HCT116 (cell line): Measurements from ENCODE around the gene DCAF11. TPM values are rescaled to one million over a fixed set of nuclear protein-coding genes. Genes with fewer than 3 reads are reported as not detected.
A peak's percentile ranks its signal among the peaks of the same experiment; 100 is the strongest.

ENCODE experiments used
- ATAC-seq: fragments of 200-7000 bp; cut with Tn5 transposase; 2 replicates; pipeline ENCODE4 v1.9.1; 2020; ENCODE audit warnings: mild to moderate bottlenecking, moderate library complexity
- BruUV-seq: library from RNA; stranded (reverse); fragments of 400-500 nt; replicated peaks from 2 replicates; lab custom pipeline; 2021; lab: Mats Ljungman, UMichigan
- CTCF ChIA-PET: fragments of 300-600 bp; sonication (Branson Sonifier 250); formaldehyde crosslinking; loops from one replicate; lab custom pipeline; 2021; ENCODE audit warnings: antibody characterized with exemption; lab: Charles Lee
- POLR2A ChIA-PET: fragments of 300-600, 350-600 bp; sonication (Branson Sonifier 250); formaldehyde crosslinking; loops from one replicate; lab custom pipeline; 2021; ENCODE audit warnings: antibody characterized with exemption; lab: Charles Lee
- RAD21 ChIA-PET, 2 experiments: fragments of 300-600 bp; sonication (Branson Sonifier 250); formaldehyde crosslinking; loops; one replicate each; lab custom pipeline; 2023; ENCODE audit warnings: low total read pairs in 2 of 2; ENCODE audit not compliant: uncharacterized antibody in 2 of 2, unreplicated experiment in 2 of 2, low non-redundant PET in 1 of 2; lab: Charles Lee
- DNase-seq: peaks from one replicate; pipeline ENCODE4 v3.0.0-alpha.2; 2010; ENCODE audit warnings: low read depth, low spot score
- H2AFZ ChIP-seq: fragments of 200-600 bp; shearing (Covaris generic), sonication (generic); 2 replicates; pipeline ENCODE4 v1.6.1; 2017; ENCODE audit warnings: low read depth, mixed run types, mixed read lengths, antibody characterized with exemption, low read length; ENCODE audit not compliant: poor library complexity, severe bottlenecking
- H3K27ac ChIP-seq: 2 replicates; pipeline ENCODE4 v1.5.1; 2012; ENCODE audit warnings: low read depth, low read length
- H3K27me3 ChIP-seq: fragments of 200-600 bp; sonication (generic); 2 replicates; pipeline ENCODE4 v1.6.1; 2016; ENCODE audit warnings: mixed run types, low read length, mixed read lengths; ENCODE audit not compliant: insufficient read depth
- H3K36me3 ChIP-seq, 2 experiments: fragments of 200-500 bp in 1 of 2; fragments of 200-600 bp in 1 of 2; sonication (Bioruptor generic) in 1 of 2; sonication (generic) in 1 of 2; 2 replicates each; pipeline versions ENCODE4 v1.5.1 to v1.6.1; 2014 to 2016; ENCODE audit warnings: low read length in 2 of 2, inconsistent platforms in 1 of 2, mixed read lengths in 1 of 2, mixed run types in 1 of 2; ENCODE audit not compliant: insufficient read depth in 2 of 2, control insufficient read depth in 1 of 2
- H3K4me1 ChIP-seq, 2 experiments: fragments of 200-600 bp in 1 of 2; sonication (generic) in 1 of 2; 2 replicates each; pipeline versions ENCODE4 v1.5.1 to v1.6.1; 2012 to 2017; ENCODE audit warnings: low read length in 2 of 2, inconsistent platforms in 1 of 2, mild to moderate bottlenecking in 1 of 2, mixed read lengths in 1 of 2, mixed run types in 1 of 2, moderate library complexity in 1 of 2; ENCODE audit not compliant: insufficient read depth in 2 of 2, control insufficient read depth in 1 of 2
- H3K4me2 ChIP-seq: fragments of 200-600 bp; sonication (generic); 2 replicates; pipeline ENCODE4 v1.6.1; 2017; ENCODE audit warnings: mixed run types, low read length, mixed read lengths
- H3K4me3 ChIP-seq, 2 experiments: fragments of 200-600 bp in 1 of 2; sonication (generic) in 1 of 2; replicated peaks in 1 of 2; 2 replicates each; pipeline ENCODE4 v1.5.1; 2011 to 2016; ENCODE audit warnings: low read length in 2 of 2, control low read depth in 1 of 2, low read depth in 1 of 2, mild to moderate bottlenecking in 1 of 2, mixed read lengths in 1 of 2, mixed run types in 1 of 2
- H3K79me2 ChIP-seq: fragments of 200-600 bp; sonication (generic); 2 replicates; pipeline ENCODE4 v1.6.1; 2017; ENCODE audit warnings: mild to moderate bottlenecking, mixed run types, low read length, moderate library complexity, mixed read lengths; ENCODE audit not compliant: insufficient read depth
- H3K9ac ChIP-seq: fragments of 200-600 bp; sonication (generic); 2 replicates; pipeline ENCODE4 v1.6.1; 2016; ENCODE audit warnings: low read length, mixed read lengths
- H3K9me2 ChIP-seq: fragments of 200-600 bp; sonication (generic), shearing (Covaris generic); 2 replicates; pipeline ENCODE4 v1.6.1; 2017; ENCODE audit warnings: mixed run types, mild to moderate bottlenecking, moderate library complexity; ENCODE audit not compliant: insufficient read depth
- H3K9me3 ChIP-seq, 2 experiments: fragments of 200-500 bp in 1 of 2; fragments of 200-600 bp in 1 of 2; sonication (Bioruptor generic) in 1 of 2; sonication (generic) in 1 of 2; 2 replicates each; pipeline ENCODE4 v1.6.1; 2014 to 2017; ENCODE audit warnings: low read length in 2 of 2, mixed read lengths in 2 of 2, inconsistent platforms in 1 of 2, low read depth in 1 of 2, mild to moderate bottlenecking in 1 of 2, mixed run types in 1 of 2, moderate library complexity in 1 of 2; ENCODE audit not compliant: control insufficient read depth in 1 of 2, insufficient read depth in 1 of 2
- H4K20me1 ChIP-seq: fragments of 200-600 bp; sonication (generic), shearing (Covaris generic); 2 replicates; pipeline ENCODE4 v1.6.1; 2017; ENCODE audit warnings: mixed run types, mild to moderate bottlenecking, moderate library complexity; ENCODE audit not compliant: insufficient read depth
- ATF3 ChIP-seq: IDR thresholded peaks from 2 replicates; pipeline ENCODE4 v1.6.1; 2012
- CBX3 ChIP-seq: IDR thresholded peaks from 2 replicates; pipeline ENCODE4 v1.6.1; 2012; ENCODE audit warnings: low read depth
- CEBPB ChIP-seq: IDR thresholded peaks from 2 replicates; pipeline ENCODE4 v1.6.1; 2012; ENCODE audit warnings: low read depth
- CTCF ChIP-seq, 3 experiments: fragments of 200-600 bp in 1 of 3; sonication (generic) in 1 of 3; IDR thresholded peaks in 2 of 3; conservative IDR thresholded peaks in 1 of 3; 2 replicates each; pipeline ENCODE4 v1.5.1; 2012 to 2017; ENCODE audit warnings: low read depth in 2 of 3, low read length in 2 of 3, antibody characterized with exemption in 1 of 3, borderline replicate concordance in 1 of 3, control low read depth in 1 of 3, mild to moderate bottlenecking in 1 of 3, mixed read lengths in 1 of 3, mixed run types in 1 of 3, moderate library complexity in 1 of 3; ENCODE audit not compliant: insufficient read depth in 1 of 3
- EGR1 ChIP-seq: IDR thresholded peaks from 2 replicates; pipeline ENCODE4 v1.6.1; 2012; ENCODE audit warnings: low read depth
- EZH2 ChIP-seq: fragments of 200-600 bp; sonication (generic); IDR thresholded peaks from 2 replicates; pipeline ENCODE4 v1.6.1; 2017; ENCODE audit warnings: antibody characterized with exemption, mixed run types
- EZH2phosphoT487 ChIP-seq: fragments of 200-600 bp; IDR thresholded peaks from 2 replicates; pipeline ENCODE4 v1.6.1; 2018; ENCODE audit warnings: antibody characterized with exemption, borderline replicate concordance
- FOSL1 ChIP-seq: IDR thresholded peaks from 2 replicates; pipeline ENCODE4 v1.6.1; 2012; ENCODE audit warnings: low read depth
- JUND ChIP-seq: IDR thresholded peaks from 2 replicates; pipeline ENCODE4 v1.6.1; 2012
- MAX ChIP-seq: IDR thresholded peaks from 2 replicates; pipeline ENCODE4 v1.6.1; 2012
- POLR2A ChIP-seq: IDR thresholded peaks from 2 replicates; pipeline ENCODE4 v1.7.0; 2011; ENCODE audit warnings: borderline replicate concordance; ENCODE audit not compliant: insufficient read depth, insufficient read length; ENCODE audit errors: extremely low read depth
- RAD21 ChIP-seq: IDR thresholded peaks from 2 replicates; pipeline ENCODE4 v1.6.1; 2012; ENCODE audit warnings: low read depth, mild to moderate bottlenecking
- SP1 ChIP-seq: IDR thresholded peaks from 2 replicates; pipeline ENCODE4 v1.6.1; 2012; ENCODE audit warnings: low read depth
- SRF ChIP-seq: IDR thresholded peaks from 2 replicates; pipeline ENCODE4 v1.6.1; 2012; ENCODE audit warnings: low read depth
- TCF7L2 ChIP-seq: IDR thresholded peaks from 2 replicates; pipeline ENCODE4 v1.7.0; 2011; ENCODE audit warnings: borderline replicate concordance, inconsistent platforms; ENCODE audit not compliant: insufficient read depth, insufficient read length; ENCODE audit errors: extremely low read depth
- YY1 ChIP-seq: IDR thresholded peaks from 2 replicates; pipeline ENCODE4 v1.6.1; 2011; ENCODE audit warnings: low read length, low read depth, moderate library complexity, mild to moderate bottlenecking; ENCODE audit not compliant: insufficient replicate concordance; ENCODE audit errors: extremely low read depth
- ZBTB33 ChIP-seq: IDR thresholded peaks from 2 replicates; pipeline ENCODE4 v1.6.1; 2011; ENCODE audit warnings: mild to moderate bottlenecking, low read length, moderate library complexity; ENCODE audit not compliant: insufficient replicate concordance; ENCODE audit errors: extremely low read depth
- ZFX ChIP-seq: fragments of 450-650 bp; IDR thresholded peaks from 2 replicates; pipeline ENCODE4 v1.6.1; 2017
- ZNF274 ChIP-seq: fragments of 200-500 bp; sonication (Bioruptor generic); IDR thresholded peaks from 2 replicates; pipeline ENCODE4 v1.6.1; 2014; ENCODE audit warnings: mild to moderate bottlenecking, low read depth, low read length, inconsistent platforms
- intact Hi-C: fragments of 100-400 bp; cut with micrococcal nuclease; formaldehyde crosslinking; loops from 2 replicates; pipeline ENCODE4 v1.10.0; 2022
- total RNA-seq: library from RNA; stranded (reverse); gene quantifications from one replicate; pipeline ENCODE4 v1.2.1, GENCODE V29; 2021; ENCODE audit not compliant: unreplicated experiment

DCAF11 gene
- total RNA-seq, 1 experiment from 2014 or later: 47.5 TPM

- TF ChIP-seq SRF (no peak), EZH2 (no peak), RAD21 (no peak), YY1 (no peak)
These were observed 998 bp downstream of the DCAF11 start (continued) for GRCh38 chr14:24115422-24116127.

GRCh38 chr14:24116128-24116814 lies 1.7 kb downstream of the DCAF11 start:
- CTCF ChIA-PET: interaction anchor here (2.7 kb wide), 1 partner anchor 25 kb away, joined by 11 read pairs; the partner anchor contains the start of gene EMC9
- TF ChIP-seq ATF3 (no peak), CTCF (IDR thresholded peaks at IDR 0.05 in 2 of 3, conservative IDR thresholded peaks at IDR 0.05 in 1 of 3; ENCODE audit: borderline replicate concordance in 1 of 3, insufficient read depth in 1 of 3, low read depth in 2 of 3, low read length in 2 of 3) (no peak), ZBTB33 (no peak), RAD21 (no peak), EZH2 (no peak), JUND (no peak), ZFX (no peak), CBX3 (no peak), SP1 (no peak), FOSL1 (no peak), EZH2phosphoT487 (no peak), TCF7L2 (no peak), MAX (no peak), POLR2A (no peak), CEBPB (no peak), EGR1 (no peak), ZNF274 (no peak)
- no peak overlapping the region for H2AFZ ChIP-seq
- peak overlapping the region; percentile 86 to 92 for H3K4me3 ChIP-seq
- peaks cover 6 to 16% of the 10 kb centered on the region in 2 experiments; a peak in 3 of 4 replicates for H3K4me1 ChIP-seq
- H3K9me2 ChIP-seq: no peaks in the 10 kb centered on the region
- peaks cover 12 to 19% of the 10 kb centered on the region in 2 experiments for H3K36me3 ChIP-seq
- RAD21 ChIA-PET: interaction anchor here in 1 of 2 experiments (0.7 kb wide), 1 partner anchor 22 kb away, joined by 4 read pairs; no protein-coding TSS in a partner anchor
- no peaks in the 10 kb centered on the region for H3K9me3 ChIP-seq
- no TSS peak for BruUV-seq
- no peaks in the 10 kb centered on the region for H3K27me3 ChIP-seq
- H3K27ac ChIP-seq: no peak overlapping the region
- peak overlapping the region; percentile 84 for H3K9ac ChIP-seq
- DNase-seq (no peak), ATAC-seq (no peak)
- peak overlapping the region; percentile 95 for H3K4me2 ChIP-seq
- no peaks in the 10 kb centered on the region for H4K20me1 ChIP-seq
- POLR2A ChIA-PET: interaction anchor here (1.9 kb wide), 1 partner anchor 8 kb away, joined by 6 read pairs; no protein-coding TSS in a partner anchor
- peaks cover 14% of the 10 kb centered on the region; the same call in 1 of the 2 replicates for H3K79me2 ChIP-seq
- intact Hi-C loops: no loop called here
